NCI-H2196 treated with DMSO at 0.1 percent for 48 hours (cell line): ENCODE measurements around the gene RNF208.

ENCODE experiments used
- DNase-seq: peaks from one replicate; lab custom pipeline; 2025; ENCODE audit not compliant: unreplicated experiment; lab: John Stamatoyannopoulos, UW

RNF208 gene

GRCh38 chr9:137193771-137194170 lies 28.3 kb downstream of the RNF208 start:
- no peak for DNase-seq

GRCh38 chr9:137192859-137193258 lies 29.2 kb downstream of the RNF208 start:
- DNase-seq, result no peak

GRCh38 chr9:137192448-137192780 lies 29.6 kb downstream of the RNF208 start:
- no peak for DNase-seq

- DNase-seq, result no peak
Measured at GRCh38 chr9:137191691-137192447, 30.2 kb downstream of the RNF208 start.

GRCh38 chr9:137191245-137191644 lies 30.8 kb downstream of the RNF208 start:
- no peak for DNase-seq

GRCh38 chr9:137190315-137190856 lies 31.7 kb downstream of the RNF208 start:
- DNase-seq, result no peak

GRCh38 chr9:137189297-137190295 lies 32.4 kb downstream of the RNF208 start:
- DNase-seq, result no peak

- peak; percentile 74 for DNase-seq
Measured at GRCh38 chr9:137188490-137189296, 33.3 kb downstream of the RNF208 start, which contains the start of the genes ANAPC2 and SSNA1. TSS of gene ANAPC2 (minus strand) at chr9:137188560. CDS start at chr9:137188532, 28 bp downstream. TSS of gene SSNA1 (plus strand) at chr9:137188676. CDS start at chr9:137188727, 51 bp downstream.

- no peak for DNase-seq
Measured at GRCh38 chr9:137188086-137188489, 34.0 kb downstream of the RNF208 start.

- DNase-seq, result no peak
Measured at GRCh38 chr9:137187386-137187785, 34.7 kb downstream of the RNF208 start.

GRCh38 chr9:137186385-137186784 lies 35.7 kb downstream of the RNF208 start:
- DNase-seq, result no peak

GRCh38 chr9:137185921-137186320 lies 36.1 kb downstream of the RNF208 start:
- no peak for DNase-seq

- no peak for DNase-seq
Measured at GRCh38 chr9:137184881-137185660, 37.0 kb downstream of the RNF208 start.

GRCh38 chr9:137183980-137184595 lies 38.0 kb downstream of the RNF208 start:
- no peak for DNase-seq

- DNase-seq, result no peak
Measured at GRCh38 chr9:137182836-137183235, 39.2 kb downstream of the RNF208 start.

GRCh38 chr9:137181680-137182079 lies 40.4 kb downstream of the RNF208 start:
- no peak for DNase-seq

- no peak for DNase-seq
Measured at GRCh38 chr9:137180491-137180890, 41.5 kb downstream of the RNF208 start.

GRCh38 chr9:137179761-137180160 lies 42.3 kb downstream of the RNF208 start:
- no peak for DNase-seq

GRCh38 chr9:137178939-137179630 lies 43.0 kb downstream of the RNF208 start:
- no peak for DNase-seq
